TTC549 (cell line): ENCODE data around the gene GPR50.

Experiments
- FAIRE-seq: peaks from 2 replicates; lab custom pipeline; 2012; peaks lifted over from hg19 to GRCh38; lab: Jason Lieb, UNC

The GPR50 gene

DNA sequence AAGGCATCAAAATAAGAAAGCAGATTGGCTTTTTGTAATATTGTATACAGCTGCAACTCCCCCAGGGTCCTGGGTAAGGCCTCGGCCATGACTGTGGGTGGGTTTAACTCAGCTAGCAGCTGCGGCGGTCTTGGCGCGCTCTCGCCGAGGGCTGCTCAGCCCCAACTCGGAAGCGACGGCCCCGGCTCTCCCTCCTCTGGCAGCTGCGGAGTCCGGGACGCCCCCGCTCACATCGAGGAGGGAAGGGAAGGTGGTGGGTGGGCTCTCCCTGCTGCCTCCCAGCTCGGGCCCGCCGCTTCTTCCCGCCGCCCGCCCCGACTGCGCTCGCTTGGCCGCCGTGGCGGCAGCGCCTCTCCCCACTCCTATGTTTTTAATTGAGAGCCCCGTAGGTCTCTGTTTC is 51.2 kb downstream of the GPR50 start:
- FAIRE-seq, result no peak

DNA sequence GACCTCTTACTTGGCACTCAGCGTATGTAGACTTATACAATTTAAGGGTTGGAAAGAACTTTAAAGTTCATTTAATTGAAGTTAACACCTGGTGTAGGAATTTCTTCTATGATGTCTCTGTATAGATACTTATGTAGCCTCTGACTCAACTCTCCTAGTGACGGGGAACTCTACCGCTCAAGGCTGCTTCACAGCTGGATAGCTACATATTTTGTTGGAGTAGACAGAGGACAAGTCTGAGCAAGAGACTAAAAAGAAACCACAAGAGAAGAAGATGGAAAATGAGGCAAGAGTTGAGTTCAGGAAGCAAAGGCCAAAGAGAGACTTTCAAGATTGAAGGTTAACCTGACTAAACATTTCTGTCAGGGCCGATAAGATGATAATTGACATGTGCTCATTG is 52.6 kb downstream of the GPR50 start:
- FAIRE-seq, result no peak
